DND-41 (cell line): ENCODE results near the gene PLA2G4E.

ENCODE experiments used
- ATAC-seq: fragments of 200-7000 bp; cut with Tn5 transposase; 3 replicates; pipeline ENCODE4 v1.9.1; 2021; ENCODE audit warnings: low read depth; ENCODE audit not compliant: insufficient read depth
- DNase-seq: peaks from one replicate; pipeline ENCODE4 v3.0.0-alpha.2; 2020
- H2AFZ ChIP-seq: 2 replicates; pipeline ENCODE4 v1.6.0; 2012; ENCODE audit warnings: low read depth, low read length
- H3K27ac ChIP-seq: 2 replicates; pipeline ENCODE4 v1.5.1; 2012; ENCODE audit warnings: low read length, inconsistent platforms
- H3K27me3 ChIP-seq: fragments of 200-600 bp; sonication (generic); 2 replicates; pipeline ENCODE4 v1.6.0; 2012; ENCODE audit warnings: low read length, mild to moderate bottlenecking, inconsistent platforms; ENCODE audit not compliant: insufficient read depth, poor library complexity
- H3K36me3 ChIP-seq: 2 replicates; pipeline ENCODE4 v1.5.1; 2012; ENCODE audit warnings: low read length, inconsistent platforms; ENCODE audit not compliant: insufficient read depth
- H3K4me1 ChIP-seq: 2 replicates; pipeline ENCODE4 v1.5.1; 2012; ENCODE audit warnings: mild to moderate bottlenecking, low read length; ENCODE audit not compliant: insufficient read depth
- H3K4me2 ChIP-seq: 2 replicates; pipeline ENCODE4 v1.6.0; 2012; ENCODE audit warnings: mild to moderate bottlenecking, moderate library complexity, low read length, inconsistent platforms; ENCODE audit not compliant: insufficient read depth
- H3K4me3 ChIP-seq, 2 experiments: fragments of 200-600 bp in 1 of 2; shearing (Covaris generic) in 1 of 2; 2 replicates each; pipeline ENCODE4 v1.5.1; 2012 to 2016; ENCODE audit warnings: inconsistent platforms in 2 of 2, low read length in 2 of 2, mild to moderate bottlenecking in 2 of 2, low read depth in 1 of 2, moderate library complexity in 1 of 2
- H3K79me2 ChIP-seq: 2 replicates; pipeline ENCODE4 v1.6.0; 2012; ENCODE audit warnings: low read length, inconsistent platforms; ENCODE audit not compliant: insufficient read depth
- H3K9ac ChIP-seq: 2 replicates; pipeline ENCODE4 v1.6.0; 2012; ENCODE audit warnings: low read depth, mild to moderate bottlenecking, inconsistent platforms, low read length, moderate library complexity
- H3K9me3 ChIP-seq: 2 replicates; pipeline ENCODE4 v1.5.1; 2012; ENCODE audit warnings: low read length, moderate library complexity, mild to moderate bottlenecking, inconsistent platforms; ENCODE audit not compliant: insufficient read depth, severe bottlenecking
- H4K20me1 ChIP-seq: 2 replicates; pipeline ENCODE4 v1.6.0; 2012; ENCODE audit warnings: low read length; ENCODE audit not compliant: insufficient read depth
- CTCF ChIP-seq: IDR thresholded peaks from 2 replicates; pipeline ENCODE4 v1.5.1; 2012; ENCODE audit warnings: borderline replicate concordance, low read length, moderate library complexity, mild to moderate bottlenecking; ENCODE audit not compliant: poor library complexity, severe bottlenecking; ENCODE audit errors: extremely low read depth
- EZH2 ChIP-seq: IDR thresholded peaks from 3 replicates; pipeline ENCODE4 v1.6.1; 2012; ENCODE audit warnings: borderline replicate concordance, low read depth, mild to moderate bottlenecking, moderate library complexity, low read length, inconsistent platforms; ENCODE audit not compliant: severe bottlenecking

Gene PLA2G4E

GRCh38 chr15:41978534-41978933 lies 42.3 kb downstream of the PLA2G4E start:
- Histone ChIP-seq H2AFZ (no peak overlapping the region), H3K27ac (no peak overlapping the region)

GRCh38 chr15:41977757-41978383 lies 43.0 kb downstream of the PLA2G4E start:
- Histone ChIP-seq H3K9me3 (no peaks in the 10 kb centered on the region), H3K9ac (no peak overlapping the region), H3K27me3 (peaks cover 9% of the 10 kb centered on the region), H3K79me2 (no peaks in the 10 kb centered on the region), H2AFZ (no peak overlapping the region), H3K4me1 (peaks cover 2% of the 10 kb centered on the region; the same call in 1 of the 2 replicates), H3K4me2 (no peak overlapping the region), H4K20me1 (no peaks in the 10 kb centered on the region), H3K27ac (no peak overlapping the region), H3K36me3 (no peaks in the 10 kb centered on the region), H3K4me3 (no peak overlapping the region)
- DNase-seq (no peak), ATAC-seq (no peak)
- TF ChIP-seq EZH2 (no peak), CTCF (no peak)

More at GRCh38 chr15:41978534-41978933, 42.3 kb downstream of the PLA2G4E start:
- Histone ChIP-seq H4K20me1 (no peaks in the 10 kb centered on the region), H3K9ac (no peak overlapping the region), H3K79me2 (no peaks in the 10 kb centered on the region), H3K4me2 (no peak overlapping the region), H3K9me3 (no peaks in the 10 kb centered on the region), H3K36me3 (no peaks in the 10 kb centered on the region), H3K4me3 (no peak overlapping the region), H3K27me3 (peaks cover 9% of the 10 kb centered on the region), H3K4me1 (no peaks in the 10 kb centered on the region)
- TF ChIP-seq CTCF = no peak
- no peak for TF ChIP-seq EZH2
- ATAC-seq (no peak), DNase-seq (no peak)

GRCh38 chr15:41975669-41976068 lies 45.2 kb downstream of the PLA2G4E start:
- TF ChIP-seq CTCF = no peak
- no peak for TF ChIP-seq EZH2
- H3K36me3 ChIP-seq = no peaks in the 10 kb centered on the region
- no peaks in the 10 kb centered on the region for H3K79me2 ChIP-seq
- DNase-seq (no peak), ATAC-seq (no peak)
- no peak overlapping the region for H3K4me3 ChIP-seq
- no peak overlapping the region for H3K27ac ChIP-seq
- no peaks in the 10 kb centered on the region for H3K9me3 ChIP-seq
- H3K4me1 ChIP-seq = peaks cover 19% of the 10 kb centered on the region
- no peak overlapping the region for H3K4me2 ChIP-seq
- H2AFZ ChIP-seq = no peak overlapping the region
- H4K20me1 ChIP-seq = no peaks in the 10 kb centered on the region
- H3K9ac ChIP-seq = no peak overlapping the region
- peaks cover 29% of the 10 kb centered on the region for H3K27me3 ChIP-seq
